CD4-positive, alpha-beta T cell treated with Interleukin-10 for 1 hour (primary cell): ENCODE results near the gene FOXQ1.
"Not testable (repeated sequence)": the region's sequence is repeated elsewhere in the genome, so short reads cannot be mapped to it uniquely, and the experiment has no call there.

Source experiments
- DNase-seq: peaks from one replicate; pipeline ENCODE4 v3.0.0-alpha.2; 2020

Gene FOXQ1

DNA sequence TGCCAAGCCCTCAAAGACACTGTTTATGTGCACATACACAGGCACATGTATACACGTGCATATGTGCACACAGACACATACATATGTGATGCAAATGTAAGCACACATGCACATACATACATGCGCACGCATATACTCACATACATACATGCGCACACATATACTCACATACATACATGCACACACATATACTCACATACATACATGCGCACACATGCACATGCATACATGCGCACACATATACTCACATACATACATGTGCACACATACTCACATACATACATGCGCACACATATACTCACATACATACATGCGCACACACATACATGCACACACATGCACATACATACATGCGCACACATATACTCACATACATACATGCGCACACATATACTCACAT, 20.5 kb upstream of the FOXQ1 start:
- no peak for DNase-seq

DNA sequence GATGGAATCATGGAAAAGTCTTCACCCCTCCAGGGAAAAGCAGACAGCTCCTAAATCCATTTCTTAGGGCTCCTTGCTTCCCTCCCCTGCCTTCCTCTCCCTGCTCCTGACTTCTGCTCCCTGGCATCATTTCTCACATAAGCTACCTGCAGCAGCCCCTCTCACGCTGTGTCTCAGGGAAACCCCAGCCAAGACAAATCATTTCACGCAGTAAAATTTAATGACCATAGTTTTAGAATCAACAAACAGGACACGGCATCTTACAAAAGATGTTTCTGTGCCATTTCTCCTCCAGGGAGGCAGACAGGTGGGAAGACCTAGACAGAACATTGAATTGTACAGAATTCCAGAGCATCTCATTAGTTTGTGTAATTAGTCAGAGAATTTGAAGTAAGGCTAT, 16.5 kb upstream of the FOXQ1 start:
- no peak for DNase-seq

DNA sequence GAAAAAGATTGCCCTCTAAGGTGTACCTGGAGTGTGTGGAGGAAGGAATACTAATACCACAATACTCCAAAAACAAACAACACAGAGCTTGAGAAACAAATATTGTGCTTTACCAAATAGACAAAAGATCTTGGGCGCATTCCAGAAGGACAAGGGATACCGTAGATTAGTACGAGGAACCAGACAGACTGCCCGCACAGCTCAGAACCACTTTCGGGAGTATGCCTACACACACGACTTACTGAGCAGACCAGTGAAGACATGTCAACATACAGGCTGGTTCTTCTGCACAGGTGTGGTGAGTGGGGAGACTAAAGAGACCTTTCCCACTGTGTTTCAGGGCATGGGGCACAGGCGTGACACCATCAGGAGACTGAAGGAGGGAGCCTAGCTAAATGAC, 15.8 kb upstream of the FOXQ1 start:
- DNase-seq = no peak

DNA sequence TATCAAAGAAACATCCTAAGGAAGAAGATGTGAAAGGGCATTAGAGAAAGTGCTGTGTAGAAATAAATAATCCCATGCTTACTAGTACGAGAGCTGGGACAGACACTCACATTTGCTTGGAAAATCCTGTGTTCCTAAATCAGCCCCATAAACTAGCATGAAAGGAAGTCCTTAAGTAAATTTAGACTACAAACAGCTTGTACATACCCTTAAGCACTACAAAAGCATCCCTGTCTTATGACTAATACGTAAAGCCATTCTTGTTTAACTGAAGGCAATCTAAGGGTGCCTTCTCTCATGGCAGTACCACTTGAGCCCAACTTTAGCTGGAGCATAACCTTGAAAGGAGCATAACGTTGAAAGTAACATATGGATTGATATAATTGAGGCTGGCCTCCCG, 15.4 kb upstream of the FOXQ1 start:
- no peak for DNase-seq

DNA sequence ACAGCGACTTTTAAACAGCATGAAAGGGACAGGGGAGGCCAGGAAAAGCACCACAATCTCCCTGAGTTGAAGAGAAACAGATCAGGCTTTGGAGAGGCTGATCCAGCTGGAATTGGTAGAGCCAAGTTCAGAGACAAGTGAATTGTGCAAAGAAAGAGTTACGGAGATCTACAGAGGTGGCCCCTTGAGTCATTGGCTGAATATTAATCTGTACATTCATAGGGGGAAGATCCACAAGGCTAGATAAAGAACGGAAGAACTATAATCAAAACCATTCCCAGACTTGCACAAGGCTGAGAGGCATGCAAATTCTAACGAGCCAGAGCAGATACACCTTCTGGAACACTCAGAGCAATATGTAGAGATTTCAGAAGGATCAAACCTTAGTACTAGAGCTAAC, 14.2 kb upstream of the FOXQ1 start:
- DNase-seq = no peak

DNA sequence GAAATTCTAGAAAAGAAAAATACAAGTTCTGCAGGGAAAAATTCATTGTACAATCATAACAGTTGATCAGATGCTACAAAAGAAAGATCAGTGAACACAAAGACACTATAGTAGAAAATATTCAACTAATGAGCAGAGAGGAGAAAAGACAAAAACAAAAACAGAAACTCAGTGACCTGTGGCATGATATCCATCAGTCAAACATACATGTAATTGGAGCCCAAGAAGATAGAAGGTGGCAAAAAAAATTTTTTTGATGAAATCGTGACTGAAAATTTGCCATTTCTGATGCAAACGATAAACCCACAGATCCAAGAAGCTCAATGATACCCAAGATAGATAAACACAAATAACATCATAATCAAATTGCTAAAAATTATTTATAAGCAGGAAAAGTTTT, 13.1 kb upstream of the FOXQ1 start:
- DNase-seq = no peak

DNA sequence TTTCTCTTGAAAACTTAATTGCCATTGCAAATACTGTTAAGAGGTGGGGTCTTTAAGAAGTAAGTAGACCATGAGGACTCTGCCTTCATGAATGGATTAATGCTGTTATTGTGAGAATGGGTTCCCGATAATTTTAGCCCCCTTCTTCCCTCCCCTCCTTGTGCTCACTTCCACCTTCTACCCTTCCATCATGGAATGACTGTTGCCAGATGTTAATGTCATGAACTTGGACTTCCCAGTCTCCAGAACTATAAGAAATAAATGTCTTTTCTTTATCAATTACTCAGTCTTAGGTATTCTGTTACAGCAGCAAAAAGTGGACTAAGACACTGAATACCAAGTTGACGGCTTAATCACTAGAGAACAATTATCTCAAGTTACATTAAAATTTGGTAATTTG, 5.8 kb upstream of the FOXQ1 start:
- DNase-seq = no peak

DNA sequence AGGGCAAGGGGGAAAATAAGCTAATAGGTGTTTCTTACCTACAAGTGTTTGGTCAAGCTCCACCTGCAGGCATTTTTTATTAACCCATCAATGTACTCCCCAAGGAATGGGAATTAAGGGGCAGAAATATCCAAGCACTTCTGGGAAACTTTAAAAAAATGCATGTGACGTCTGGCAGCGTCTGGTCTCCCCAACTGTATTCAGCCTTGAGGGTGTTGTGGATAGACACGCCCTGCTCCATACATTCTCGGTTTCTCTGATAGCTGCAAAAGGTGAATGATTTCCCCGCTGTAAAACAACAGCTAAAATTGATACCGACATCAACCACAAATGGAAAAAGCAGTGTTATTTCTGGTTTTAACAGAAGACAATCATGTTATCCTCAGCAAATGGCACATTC, 2.5 kb upstream of the FOXQ1 start:
- no peak for DNase-seq

DNA sequence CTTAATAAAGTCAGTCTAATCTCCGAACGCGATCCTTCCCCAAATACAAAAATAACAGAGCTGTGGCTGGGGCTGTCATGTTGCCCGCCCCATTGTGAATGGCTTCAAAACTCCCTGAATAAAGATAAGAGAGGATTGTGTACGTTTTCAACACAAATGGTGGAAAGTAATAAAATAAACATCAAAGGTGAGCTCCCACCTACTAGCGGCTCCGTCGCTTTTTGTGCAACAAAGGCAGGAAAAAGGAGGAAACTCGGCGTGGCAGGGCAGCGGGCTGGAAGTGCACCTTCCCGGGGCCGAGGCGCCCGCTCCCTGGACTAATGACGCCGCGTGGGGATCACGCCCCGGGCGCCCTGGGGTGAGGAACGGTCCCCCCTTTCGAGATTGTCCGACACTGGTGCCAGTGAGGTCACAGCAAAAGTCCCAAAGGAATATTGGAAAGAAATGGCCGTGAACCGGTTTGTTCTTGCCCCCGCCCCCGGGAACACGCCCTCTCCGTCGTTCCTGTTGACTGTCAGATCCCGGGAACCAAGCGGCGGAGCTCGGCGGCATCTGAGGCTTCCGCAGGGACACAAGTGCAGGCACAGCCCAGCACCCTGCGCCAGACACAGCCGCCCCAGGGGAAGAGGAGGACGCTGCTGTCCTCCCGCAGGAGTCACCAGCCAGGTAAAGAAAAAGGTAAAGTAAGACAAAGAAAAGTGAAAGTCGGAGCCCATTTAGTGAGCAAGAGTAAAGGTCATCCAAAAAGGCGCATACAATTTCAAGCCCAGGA, 1.1 kb upstream of the FOXQ1 start:
- DNase-seq = no peak

DNA sequence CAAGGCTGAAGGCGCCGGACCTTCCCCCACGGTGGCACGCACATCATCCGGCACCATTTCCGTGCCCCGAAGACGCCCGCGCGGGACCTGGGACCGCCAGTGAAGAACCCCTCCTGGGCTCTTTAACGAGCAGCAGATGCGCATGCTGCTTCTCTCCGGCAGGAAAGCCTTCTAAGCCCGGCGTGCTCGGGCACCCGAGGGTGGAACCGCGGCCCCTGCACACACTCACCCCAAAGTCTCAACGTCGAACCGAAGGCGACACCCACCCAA, 240 bp downstream of the FOXQ1 start:
- no peak for DNase-seq

DNA sequence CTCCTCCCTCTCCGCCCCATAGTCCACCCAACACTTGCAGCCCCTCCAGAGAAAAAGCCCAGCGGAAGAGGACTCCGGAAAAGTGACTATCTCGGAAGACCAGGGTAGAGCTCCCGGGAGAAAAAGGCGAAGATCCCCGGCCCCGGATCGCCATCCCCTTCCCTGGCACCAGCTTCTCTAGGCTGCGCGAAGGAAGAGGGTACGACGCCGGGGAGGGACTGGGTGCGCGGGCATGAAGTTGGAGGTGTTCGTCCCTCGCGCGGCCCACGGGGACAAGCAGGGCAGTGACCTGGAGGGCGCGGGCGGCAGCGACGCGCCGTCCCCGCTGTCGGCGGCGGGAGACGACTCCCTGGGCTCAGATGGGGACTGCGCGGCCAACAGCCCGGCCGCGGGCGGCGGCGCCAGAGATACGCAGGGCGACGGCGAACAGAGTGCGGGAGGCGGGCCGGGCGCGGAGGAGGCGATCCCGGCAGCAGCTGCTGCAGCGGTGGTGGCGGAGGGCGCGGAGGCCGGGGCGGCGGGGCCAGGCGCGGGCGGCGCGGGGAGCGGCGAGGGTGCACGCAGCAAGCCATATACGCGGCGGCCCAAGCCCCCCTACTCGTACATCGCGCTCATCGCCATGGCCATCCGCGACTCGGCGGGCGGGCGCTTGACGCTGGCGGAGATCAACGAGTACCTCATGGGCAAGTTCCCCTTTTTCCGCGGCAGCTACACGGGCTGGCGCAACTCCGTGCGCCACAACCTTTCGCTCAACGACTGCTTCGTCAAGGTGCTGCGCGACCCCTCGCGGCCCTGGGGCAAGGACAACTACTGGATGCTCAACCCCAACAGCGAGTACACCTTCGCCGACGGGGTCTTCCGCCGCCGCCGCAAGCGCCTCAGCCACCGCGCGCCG, 822 bp downstream of the FOXQ1 start:
- DNase-seq = no peak

DNA sequence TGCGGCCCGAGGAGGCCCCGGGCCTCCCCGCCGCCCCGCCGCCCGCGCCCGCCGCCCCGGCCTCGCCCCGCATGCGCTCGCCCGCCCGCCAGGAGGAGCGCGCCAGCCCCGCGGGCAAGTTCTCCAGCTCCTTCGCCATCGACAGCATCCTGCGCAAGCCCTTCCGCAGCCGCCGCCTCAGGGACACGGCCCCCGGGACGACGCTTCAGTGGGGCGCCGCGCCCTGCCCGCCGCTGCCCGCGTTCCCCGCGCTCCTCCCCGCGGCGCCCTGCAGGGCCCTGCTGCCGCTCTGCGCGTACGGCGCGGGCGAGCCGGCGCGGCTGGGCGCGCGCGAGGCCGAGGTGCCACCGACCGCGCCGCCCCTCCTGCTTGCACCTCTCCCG, 1.5 kb downstream of the FOXQ1 start:
- no peak for DNase-seq

DNA sequence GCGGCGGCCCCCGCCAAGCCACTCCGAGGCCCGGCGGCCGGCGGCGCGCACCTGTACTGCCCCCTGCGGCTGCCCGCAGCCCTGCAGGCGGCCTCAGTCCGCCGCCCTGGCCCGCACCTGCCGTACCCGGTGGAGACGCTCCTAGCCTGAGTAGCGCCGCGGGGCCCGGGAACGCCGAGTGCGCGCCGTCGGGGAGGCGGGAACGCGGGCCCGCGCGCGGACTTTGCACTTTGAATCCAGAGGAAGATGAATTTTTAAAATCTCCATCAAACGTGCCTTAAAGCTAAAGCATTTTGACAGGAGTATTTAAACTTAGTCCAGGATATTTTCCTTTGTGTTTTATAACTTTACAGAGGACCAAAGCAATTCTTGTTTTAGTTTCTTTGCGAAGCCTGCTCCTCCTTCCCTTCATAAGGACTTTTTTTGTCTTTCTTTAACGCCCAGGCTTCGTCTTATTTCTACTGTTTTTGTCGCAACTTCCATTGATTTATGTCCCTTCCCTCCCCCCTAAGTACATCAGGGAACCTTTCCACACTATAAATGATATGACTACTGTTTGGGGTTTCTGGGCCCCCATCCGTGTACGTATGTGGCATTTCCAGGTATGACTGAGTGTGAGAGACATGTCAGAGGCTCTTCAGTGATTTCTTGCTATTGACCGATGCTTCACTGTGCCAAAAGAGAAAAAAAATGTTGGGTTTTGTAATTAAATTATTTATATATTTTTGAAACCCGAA, 2.0 kb downstream of the FOXQ1 start:
- no peak for DNase-seq

DNA sequence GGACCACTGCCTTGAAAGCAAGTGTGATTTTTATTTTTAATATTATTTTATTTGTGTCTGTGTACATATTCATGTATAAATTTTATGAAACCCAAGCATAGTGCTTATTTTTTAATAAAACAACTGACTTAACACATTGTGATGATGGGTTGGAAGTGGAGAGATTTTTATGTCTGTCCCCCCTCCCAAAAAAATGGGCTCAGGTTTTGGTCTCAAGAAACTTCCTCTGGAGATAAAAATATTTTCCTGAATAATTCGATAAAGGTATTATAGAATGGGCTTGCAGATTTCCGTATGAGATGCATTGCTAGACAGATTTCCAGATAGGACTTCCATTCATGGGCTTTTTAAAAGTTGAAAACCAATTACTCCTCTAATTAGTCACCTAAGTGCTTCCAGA, 2.7 kb downstream of the FOXQ1 start:
- DNase-seq = no peak

DNA sequence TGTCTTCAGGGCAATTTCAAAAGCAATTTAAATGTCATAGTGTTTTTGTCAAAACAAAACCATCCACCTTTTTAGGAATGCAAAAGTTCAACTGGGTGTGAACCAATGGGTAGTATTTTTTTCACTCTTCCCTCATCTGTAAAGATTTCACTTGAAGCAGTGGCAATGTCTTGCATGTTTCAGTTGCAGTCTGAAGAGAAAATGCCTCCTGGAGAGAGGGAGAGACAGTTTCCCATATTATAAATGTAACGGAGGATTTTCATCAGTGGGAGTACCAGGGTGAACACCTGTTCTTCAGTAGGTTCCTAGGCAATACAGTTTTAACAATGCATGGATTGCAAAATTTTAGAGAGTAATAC, 3.3 kb downstream of the FOXQ1 start:
- no peak for DNase-seq

DNA sequence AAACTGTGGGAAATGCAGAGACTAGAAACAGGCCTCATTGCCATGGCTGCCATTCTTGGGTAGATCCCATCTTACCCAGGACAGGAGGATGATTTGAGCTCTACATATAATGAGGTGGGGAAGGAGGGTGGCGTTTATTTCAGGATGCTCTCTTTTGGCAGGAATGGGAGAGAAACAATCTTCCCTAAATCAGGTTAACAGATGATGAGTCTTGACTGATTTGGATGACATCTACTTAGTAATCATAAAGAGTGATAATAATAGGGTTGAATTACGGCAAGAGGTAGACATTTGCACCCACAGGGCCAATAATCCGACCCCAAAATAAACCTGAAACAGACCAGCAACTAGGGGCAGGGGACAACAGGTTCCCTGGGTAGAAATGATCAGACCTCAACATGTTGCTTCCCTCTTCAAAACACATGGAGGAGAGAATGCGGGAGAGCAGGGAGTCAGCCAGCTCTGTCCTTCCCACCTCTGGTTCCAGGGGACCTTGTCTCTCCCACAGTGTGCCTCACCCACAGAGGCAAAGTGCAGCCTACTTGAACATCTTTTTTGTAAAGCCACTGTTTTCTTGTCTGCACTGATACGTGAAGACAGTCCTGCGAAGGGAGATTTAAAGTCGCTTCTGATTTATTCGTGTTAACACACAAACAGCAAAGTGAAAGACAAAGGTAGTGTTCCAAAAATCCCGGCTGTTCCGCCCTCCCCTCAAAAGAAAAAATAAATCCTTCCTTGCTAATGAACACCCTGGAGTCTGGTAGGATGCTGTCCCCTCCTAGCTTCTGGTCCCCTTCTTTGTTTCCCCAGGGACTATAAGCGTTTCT, 3.9 kb downstream of the FOXQ1 start:
- DNase-seq = no peak

DNA sequence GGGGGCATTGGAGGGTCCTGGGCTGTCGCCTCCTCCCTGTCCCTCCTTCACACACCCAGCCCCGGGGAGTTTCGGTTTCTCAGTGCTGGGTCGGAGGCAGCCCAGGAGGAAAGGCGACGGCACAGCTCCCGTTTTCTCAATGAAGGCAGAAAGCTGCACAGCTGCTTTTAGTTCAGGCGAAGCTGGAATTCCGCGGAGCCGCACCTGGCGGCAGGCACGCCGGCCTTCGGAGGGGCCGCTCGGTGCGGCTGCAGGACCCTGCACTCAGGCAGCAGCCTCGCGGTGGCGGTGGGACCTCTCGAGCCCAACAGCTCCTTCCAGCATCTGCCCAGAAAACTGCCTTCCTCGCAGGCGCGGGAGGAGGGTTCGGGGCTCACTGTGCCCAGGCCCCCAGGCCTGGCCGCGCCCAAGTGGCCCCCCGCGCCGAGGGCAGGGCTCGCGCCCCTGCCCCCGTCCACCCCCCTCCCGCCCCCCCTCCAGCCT, 4.6 kb downstream of the FOXQ1 start:
- no peak for DNase-seq

DNA sequence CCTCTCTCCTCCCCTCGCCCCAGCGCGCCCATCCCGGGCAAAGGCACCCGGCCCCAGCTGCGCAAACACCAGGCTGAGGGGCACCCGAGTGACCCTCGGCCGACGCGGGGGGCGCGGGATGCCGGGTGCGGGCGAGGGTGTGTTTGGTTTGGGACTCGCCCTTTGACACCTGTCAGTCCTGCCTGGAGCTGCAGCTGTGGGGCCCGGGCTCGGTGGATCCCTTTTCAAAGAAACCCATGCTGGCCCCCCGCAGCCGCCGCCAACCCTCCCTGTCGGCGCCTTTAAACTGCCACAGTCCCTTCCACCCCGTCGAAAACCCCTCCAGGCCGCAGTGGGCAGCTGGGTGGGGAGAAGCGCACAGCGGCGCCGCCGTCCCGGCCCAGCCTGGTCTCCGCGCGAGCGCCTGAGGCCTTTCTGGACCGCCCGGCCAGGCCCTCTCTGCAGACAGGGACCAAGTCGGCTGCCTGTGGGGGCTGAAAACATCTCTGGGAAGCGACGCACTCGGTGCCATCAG, 5.5 kb downstream of the FOXQ1 start:
- no peak for DNase-seq

DNA sequence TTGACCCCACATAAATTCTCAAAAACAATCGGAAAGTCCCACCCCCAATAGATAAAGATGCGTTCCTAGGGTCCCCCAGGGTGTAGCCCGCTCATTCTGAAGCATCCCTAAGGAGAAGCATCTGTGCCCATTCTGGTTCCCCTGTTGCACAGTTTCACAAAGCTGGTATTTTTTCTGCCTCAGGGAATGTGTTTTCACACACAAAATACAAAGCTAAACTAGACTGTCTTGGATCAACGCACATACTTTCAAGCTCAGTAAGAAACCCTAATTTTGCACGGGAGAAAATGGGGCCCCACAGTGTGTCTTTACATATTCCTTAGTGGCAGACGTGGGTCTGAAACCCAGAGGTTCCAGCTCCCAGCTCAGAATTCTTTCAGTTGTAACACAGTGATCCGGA, 6.1 kb downstream of the FOXQ1 start:
- DNase-seq = no peak

DNA sequence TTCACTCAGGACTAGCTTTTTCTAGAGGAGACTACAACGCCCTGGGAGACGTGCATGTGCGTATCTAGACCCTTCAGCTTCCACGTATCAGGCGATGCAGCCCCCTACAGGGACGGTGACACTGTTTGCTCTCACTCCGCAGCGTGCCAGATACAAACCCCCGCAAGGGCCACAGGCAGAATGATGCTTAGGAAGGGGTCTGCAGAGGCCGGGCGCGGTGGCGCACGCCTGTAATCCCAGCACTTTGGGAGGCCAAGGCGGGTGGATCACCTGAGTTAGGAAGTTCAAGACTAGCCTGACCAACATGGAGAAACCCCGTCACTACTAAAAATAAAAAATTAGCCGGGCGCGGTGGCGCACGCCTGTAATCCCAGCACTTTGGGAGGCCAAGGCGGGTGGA, 6.7 kb downstream of the FOXQ1 start:
- not testable (repeated sequence) for DNase-seq

DNA sequence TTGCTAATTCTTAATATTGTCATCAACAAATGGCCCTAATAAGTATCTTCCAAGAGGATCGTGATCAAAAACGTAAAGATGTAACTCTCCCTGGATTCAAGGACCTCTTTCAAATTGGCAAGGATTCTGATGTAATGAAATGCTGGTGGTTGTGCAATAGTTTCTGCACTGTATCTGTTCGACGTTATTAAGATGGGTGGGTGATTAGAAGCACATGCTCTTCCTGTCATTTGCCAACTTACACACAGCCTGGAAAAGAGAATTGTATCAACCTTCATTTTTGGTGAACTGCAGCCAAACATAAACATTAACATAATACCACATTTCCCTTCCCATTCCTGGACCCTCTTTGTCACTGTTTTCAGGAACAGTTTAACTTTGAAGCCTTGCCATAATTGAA, 9.8 kb downstream of the FOXQ1 start:
- DNase-seq = no peak

DNA sequence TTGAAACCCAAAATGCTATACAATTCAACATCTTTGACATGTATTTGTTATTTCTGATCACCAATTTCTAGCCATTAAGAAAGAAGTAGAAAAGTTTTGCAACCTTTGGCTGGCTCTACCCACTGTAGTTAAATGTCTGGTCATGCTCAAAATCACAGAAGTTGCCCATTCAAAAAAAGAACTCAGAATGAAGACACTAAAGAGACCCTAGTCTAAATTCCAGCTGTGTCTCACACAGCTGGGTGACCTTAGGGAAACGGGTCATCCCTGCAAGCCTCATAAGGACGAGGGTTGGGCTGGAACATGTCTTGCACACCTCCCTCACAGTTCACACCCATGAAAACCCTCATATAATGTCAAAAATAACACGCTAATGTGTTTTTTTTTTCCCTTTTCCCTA, 10.3 kb downstream of the FOXQ1 start:
- DNase-seq = no peak

DNA sequence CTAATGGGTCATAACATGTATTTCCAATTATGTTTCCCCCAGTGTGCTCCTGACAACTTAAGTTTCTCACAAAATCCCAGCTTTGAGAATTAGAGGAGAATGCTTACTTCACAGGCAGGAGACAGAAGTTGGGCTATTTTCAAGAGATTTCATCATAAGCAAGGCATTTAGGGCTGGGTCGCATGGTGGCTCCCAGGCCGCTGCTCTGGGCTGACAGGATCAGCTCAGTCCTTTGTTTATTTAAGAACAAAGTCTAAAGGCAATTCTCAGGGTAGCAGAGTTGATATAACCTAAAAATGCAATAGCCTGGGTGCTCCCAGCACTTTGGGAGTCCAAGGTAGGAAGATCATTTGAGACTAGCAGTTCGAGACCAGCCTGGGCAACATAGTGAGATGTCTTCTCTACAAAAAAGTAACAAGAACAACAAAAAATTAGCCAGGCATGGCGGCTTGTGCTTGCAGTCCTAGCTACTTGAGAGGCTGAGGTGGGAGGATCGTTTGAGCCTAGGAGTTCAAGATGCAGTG, 10.9 kb downstream of the FOXQ1 start:
- no peak for DNase-seq
